Vagina (tissue), 2 donors: ENCODE measurements around the gene VAMP7. TPM values are rescaled to one million over a fixed set of nuclear protein-coding genes. Genes with fewer than 3 reads are reported as not detected.
"Not testable (repeated sequence)": the region's sequence is repeated elsewhere in the genome, so short reads cannot be mapped to it uniquely, and the experiment has no call there.

Source experiments
- DNase-seq, 2 donors: peaks; one replicate each; pipeline ENCODE4 v3.0.0-alpha.2; 2017; ENCODE audit errors: extremely low spot score in 2 of 2
- H3K27ac ChIP-seq: fragments of 200-600 bp; sonication (generic); one replicate; pipeline ENCODE4 v1.5.1; 2019
- H3K27me3 ChIP-seq: fragments of 200-600 bp; sonication (generic); one replicate; pipeline ENCODE4 v1.5.1; 2019
- H3K36me3 ChIP-seq, 2 donors: fragments of 200-600 bp; sonication (generic); one replicate each; pipeline ENCODE4 v1.5.1; 2017 to 2019
- H3K4me1 ChIP-seq: fragments of 200-600 bp; sonication (generic); one replicate; pipeline ENCODE4 v1.5.1; 2019
- H3K4me3 ChIP-seq, 2 donors: fragments of 200-600 bp; sonication (generic); 1 replicate in 1 of 2; 2 replicates in 1 of 2; pipeline ENCODE4 v1.5.1; 2016 to 2019
- H3K9me3 ChIP-seq: fragments of 200-600 bp; sonication (generic); one replicate; pipeline ENCODE4 v1.5.1; 2019
- CTCF ChIP-seq, 3 experiments: fragments of 450-650 bp in 2 of 3; fragments of 200-600 bp in 1 of 3; sonication (generic) in 1 of 3; IDR thresholded peaks; one replicate each; pipeline ENCODE4 v1.5.1; 2017 to 2019; ENCODE audit warnings: antibody characterized with exemption in 3 of 3, mild to moderate bottlenecking in 2 of 3, moderate library complexity in 2 of 3
- POLR2A ChIP-seq, 2 donors: fragments of 450-650 bp; IDR thresholded peaks; one replicate each; pipeline ENCODE4 v1.6.1; 2017; ENCODE audit warnings: antibody characterized with exemption in 2 of 2, mild to moderate bottlenecking in 2 of 2, moderate library complexity in 2 of 2
- POLR2AphosphoS5 ChIP-seq, 2 donors: sonication (generic); formaldehyde crosslinking; IDR thresholded peaks; one replicate each; pipeline ENCODE4 v1.9.0; 2017; ENCODE audit warnings: antibody characterized with exemption in 2 of 2, mild to moderate bottlenecking in 2 of 2, low read depth in 1 of 2; ENCODE audit not compliant: insufficient read depth in 1 of 2
- intact Hi-C: fragments of 100-400 bp; cut with DNase I; formaldehyde crosslinking; loops from one replicate; pipeline ENCODE4 v1.15.1; 2023
- total RNA-seq: library from RNA; depleted of rRNA; stranded (reverse); fragments of >200 nt; gene quantifications from one replicate; pipeline ENCODE4 v1.2.3, GENCODE V29; 2016

The VAMP7 gene
- total RNA-seq, 1 donor from 2014 or later = 22.3 TPM

GRCh38 chrX:155968326-155968661, 87.1 kb downstream of the VAMP7 start:
- Histone ChIP-seq H3K27me3 (no peaks in the 10 kb centered on the region), H3K27ac (no peak overlapping the region), H3K4me3 (no peak overlapping the region), H3K4me1 (no peaks in the 10 kb centered on the region), H3K36me3 (no peaks in the 10 kb centered on the region), H3K9me3 (no peaks in the 10 kb centered on the region)
- DNase-seq = no peak
- TF ChIP-seq POLR2A (IDR thresholded peaks at IDR 0.05) = no peak
- no peak for TF ChIP-seq CTCF (IDR thresholded peaks at IDR 0.05)
- TF ChIP-seq POLR2AphosphoS5 (IDR thresholded peaks at IDR 0.05; ENCODE audit: insufficient read depth in 1 of 2, low read depth in 1 of 2) = no peak
- intact Hi-C loops = no loop called here

GRCh38 chrX:155968791-155969190, 87.6 kb downstream of the VAMP7 start:
- no peak for TF ChIP-seq CTCF (IDR thresholded peaks at IDR 0.05)
- no peak for TF ChIP-seq POLR2AphosphoS5 (IDR thresholded peaks at IDR 0.05; ENCODE audit: insufficient read depth in 1 of 2, low read depth in 1 of 2)
- TF ChIP-seq POLR2A (IDR thresholded peaks at IDR 0.05) = no peak
- Histone ChIP-seq H3K4me1 (no peaks in the 10 kb centered on the region), H3K27me3 (no peaks in the 10 kb centered on the region), H3K27ac (no peak overlapping the region), H3K36me3 (no peaks in the 10 kb centered on the region), H3K4me3 (no peak overlapping the region), H3K9me3 (no peaks in the 10 kb centered on the region)
- intact Hi-C loops = no loop called here
- peak in 1 of 2 donors; percentile 43 for DNase-seq

- H3K9me3 ChIP-seq, H3K4me1 ChIP-seq, H3K27ac ChIP-seq, intact Hi-C loops, H3K4me3 ChIP-seq, H3K27me3 ChIP-seq, H3K36me3 ChIP-seq: not testable (repeated sequence)
- DNase-seq = peak in 1 of 2 donors; percentile 3
Observed at GRCh38 chrX:155971658-155972057, 90.5 kb downstream of the VAMP7 start.

- H3K27ac ChIP-seq, DNase-seq, H3K4me3 ChIP-seq, H3K4me1 ChIP-seq, H3K9me3 ChIP-seq, H3K36me3 ChIP-seq, H3K27me3 ChIP-seq, intact Hi-C loops: not testable (repeated sequence)
Observed at GRCh38 chrX:155972241-155972640, 91.1 kb downstream of the VAMP7 start.

GRCh38 chrX:155983326-155983725, 102.2 kb downstream of the VAMP7 start:
- Histone ChIP-seq H3K4me1 (no peaks in the 10 kb centered on the region), H3K27me3 (no peaks in the 10 kb centered on the region), H3K9me3 (no peaks in the 10 kb centered on the region), H3K36me3 (no peaks in the 10 kb centered on the region), H3K4me3 (no peak overlapping the region), H3K27ac (no peak overlapping the region)
- intact Hi-C loops = no loop called here
- TF ChIP-seq CTCF (IDR thresholded peaks at IDR 0.05) (no peak), POLR2AphosphoS5 (IDR thresholded peaks at IDR 0.05; ENCODE audit: insufficient read depth in 1 of 2, low read depth in 1 of 2) (no peak), POLR2A (IDR thresholded peaks at IDR 0.05) (no peak)
- no peak for DNase-seq

GRCh38 chrX:155985208-155985607, 104.1 kb downstream of the VAMP7 start:
- H3K36me3 ChIP-seq = no peaks in the 10 kb centered on the region
- H3K9me3 ChIP-seq = no peaks in the 10 kb centered on the region
- DNase-seq = peak in 1 of 2 donors; percentile 4
- TF ChIP-seq CTCF (IDR thresholded peaks at IDR 0.05) (no peak), POLR2AphosphoS5 (IDR thresholded peaks at IDR 0.05; ENCODE audit: insufficient read depth in 1 of 2, low read depth in 1 of 2) (no peak), POLR2A (IDR thresholded peaks at IDR 0.05) (no peak)
- H3K4me3 ChIP-seq = no peak overlapping the region
- no peaks in the 10 kb centered on the region for H3K27me3 ChIP-seq
- H3K4me1 ChIP-seq = no peaks in the 10 kb centered on the region
- intact Hi-C loops = no loop called here
- no peak overlapping the region for H3K27ac ChIP-seq

- DNase-seq, H3K27me3 ChIP-seq, intact Hi-C loops, H3K9me3 ChIP-seq, H3K4me1 ChIP-seq, H3K4me3 ChIP-seq, H3K27ac ChIP-seq, H3K36me3 ChIP-seq: not testable (repeated sequence)
Observed at GRCh38 chrX:155986995-155987394, 105.8 kb downstream of the VAMP7 start.
